ENCODE data around the gene MUC4.
"Not testable (repeated sequence)": the region's sequence is repeated elsewhere in the genome, so short reads cannot be mapped to it uniquely, and the experiment has no call there.

DNA sequence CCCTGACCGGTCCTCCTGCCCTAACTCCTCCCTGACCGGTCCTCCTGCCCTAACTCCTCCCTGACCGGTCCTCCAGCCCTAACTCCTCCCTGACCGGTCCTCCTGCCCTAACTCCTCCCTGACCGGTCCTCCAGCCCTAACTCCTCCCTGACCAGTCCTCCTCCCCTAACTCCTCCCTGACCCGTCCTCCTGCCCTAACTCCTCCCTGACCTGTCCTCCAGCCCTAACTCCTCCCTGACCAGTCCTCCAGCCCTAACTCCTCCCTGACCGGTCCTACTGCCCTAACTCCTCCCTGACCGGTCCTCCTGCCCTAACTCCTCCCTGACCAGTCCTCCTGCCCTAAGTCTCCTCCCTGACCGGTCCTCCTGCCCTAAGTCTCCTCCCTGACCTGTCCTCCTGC lies 98.6 kb downstream of the MUC4 start:
- not testable (repeated sequence) for TF ChIP-seq TAF1 (IDR thresholded peaks at IDR 0.05; ENCODE audit: borderline replicate concordance, low read depth, low read length); POLR2AphosphoS5 (IDR thresholded peaks at IDR 0.05; ENCODE audit: low read depth, low read length); POLR2A (IDR thresholded peaks at IDR 0.05; ENCODE audit: low read depth, low read length)

All from GM12892 (cell line).